Measurements from ENCODE around the gene MYH14. TPM values are rescaled to one million over a fixed set of nuclear protein-coding genes. Genes with fewer than 3 reads are reported as not detected.

Gene MYH14
- total and polyA plus RNA-seq, 9 donors = 0.23 to 82.1 (median 3.2) TPM

- Histone ChIP-seq H3K4me1 (ENCODE audit: insufficient read depth) (no peaks in the 10 kb centered on the region), H3K27ac (no peak overlapping the region), H3K4me3 (no peak overlapping the region), H3K27me3 (no peaks in the 10 kb centered on the region), H3K36me3 (no peaks in the 10 kb centered on the region), H3K9me3 (no peaks in the 10 kb centered on the region)
- DNase-seq = no peak
- 71 to 87% (median 72%) methylated on average over 5 of the region's 5 CpGs for WGBS, 3 donors
- intact Hi-C loops (cut with DNase I) = no loop called here
- TF ChIP-seq POLR2A (IDR thresholded peaks at IDR 0.05) (no peak), EP300 (IDR thresholded peaks at IDR 0.05) (no peak), CTCF (IDR thresholded peaks at IDR 0.05) (no peak)
These were observed 51.7 kb downstream of the MYH14 start for GRCh38 chr19:50255115-50255514.

GRCh38 chr19:50257141-50257540, 53.7 kb downstream of the MYH14 start:
- 86 to 93% (median 90%) methylated on average over 10 of the region's 10 CpGs for WGBS, 3 donors

GRCh38 chr19:50258918-50259372, 55.5 kb downstream of the MYH14 start:
- H3K36me3 ChIP-seq = no peaks in the 10 kb centered on the region

More at GRCh38 chr19:50257141-50257540, 53.7 kb downstream of the MYH14 start:
- no peak for DNase-seq
- no peak overlapping the region for H3K27ac ChIP-seq
- TF ChIP-seq EP300 (IDR thresholded peaks at IDR 0.05) = no peak
- TF ChIP-seq POLR2A (IDR thresholded peaks at IDR 0.05) = no peak
- no peak for TF ChIP-seq CTCF (IDR thresholded peaks at IDR 0.05)
- H3K4me1 ChIP-seq (ENCODE audit: insufficient read depth) = no peaks in the 10 kb centered on the region
- no peaks in the 10 kb centered on the region for H3K36me3 ChIP-seq
- H3K4me3 ChIP-seq = no peak overlapping the region
- H3K27me3 ChIP-seq = no peaks in the 10 kb centered on the region
- H3K9me3 ChIP-seq = no peaks in the 10 kb centered on the region
- intact Hi-C loops (cut with DNase I) = no loop called here

GRCh38 chr19:50261446-50261970, 58.1 kb downstream of the MYH14 start:
- intact Hi-C loops (cut with DNase I) = no loop called here
- Histone ChIP-seq H3K9me3 (no peaks in the 10 kb centered on the region), H3K4me1 (ENCODE audit: insufficient read depth) (no peaks in the 10 kb centered on the region), H3K27ac (no peak overlapping the region), H3K27me3 (no peaks in the 10 kb centered on the region), H3K36me3 (no peaks in the 10 kb centered on the region), H3K4me3 (no peak overlapping the region)
- TF ChIP-seq CTCF (IDR thresholded peaks at IDR 0.05) (no peak), EP300 (IDR thresholded peaks at IDR 0.05) (no peak), POLR2A (IDR thresholded peaks at IDR 0.05) (no peak)
- 69 to 84% (median 73%) methylated on average over 9 to 16 of the region's 16 CpGs for WGBS, 3 donors
- no peak for DNase-seq

More at GRCh38 chr19:50258918-50259372, 55.5 kb downstream of the MYH14 start:
- H3K27ac ChIP-seq = no peak overlapping the region
- H3K9me3 ChIP-seq = no peaks in the 10 kb centered on the region
- H3K27me3 ChIP-seq = no peaks in the 10 kb centered on the region
- H3K4me3 ChIP-seq = no peak overlapping the region
- TF ChIP-seq EP300 (IDR thresholded peaks at IDR 0.05) = no peak
- no peak for TF ChIP-seq CTCF (IDR thresholded peaks at IDR 0.05)
- TF ChIP-seq POLR2A (IDR thresholded peaks at IDR 0.05) = no peak
- 39 to 51% (median 40%) methylated on average over 25 of the region's 25 CpGs for WGBS, 3 donors
- no peak for DNase-seq
- H3K4me1 ChIP-seq (ENCODE audit: insufficient read depth) = no peaks in the 10 kb centered on the region
- intact Hi-C loops (cut with DNase I) = no loop called here
